ENCODE measurements around the gene UBXN11.
A peak's percentile ranks its signal among the peaks of the same experiment; 100 is the strongest.

The UBXN11 gene

GRCh38 chr1:26349877-26350244, 43.4 kb upstream of the UBXN11 start:
- Histone ChIP-seq H3K9me3 (ENCODE audit: control insufficient read depth, low read depth, low read length) (no peaks in the 10 kb centered on the region), H3K9ac (ENCODE audit: low read length) (no peak overlapping the region), H3K4me3 (ENCODE audit: low read length) (no peak overlapping the region), H3K27ac (ENCODE audit: low read length) (no peak overlapping the region), H3K36me3 (ENCODE audit: control insufficient read depth, low read depth, low read length) (no peaks in the 10 kb centered on the region), H3K27me3 (ENCODE audit: control insufficient read depth, insufficient read depth, low read length) (no peaks in the 10 kb centered on the region), H3K4me1 (ENCODE audit: control insufficient read depth, low read depth, low read length) (peaks cover 14% of the 10 kb centered on the region)

GRCh38 chr1:26349188-26349876, 42.9 kb upstream of the UBXN11 start:
- no peak overlapping the region for H3K27ac ChIP-seq (ENCODE audit: low read length)
- no peak overlapping the region for H3K4me3 ChIP-seq (ENCODE audit: low read length)
- peaks cover 14% of the 10 kb centered on the region for H3K4me1 ChIP-seq (ENCODE audit: control insufficient read depth, low read depth, low read length)
- H3K9me3 ChIP-seq (ENCODE audit: control insufficient read depth, low read depth, low read length) = no peaks in the 10 kb centered on the region
- no peak overlapping the region for H3K9ac ChIP-seq (ENCODE audit: low read length)
- no peaks in the 10 kb centered on the region for H3K36me3 ChIP-seq (ENCODE audit: control insufficient read depth, low read depth, low read length)
- no peaks in the 10 kb centered on the region for H3K27me3 ChIP-seq (ENCODE audit: control insufficient read depth, insufficient read depth, low read length)

GRCh38 chr1:26346274-26347033, 40.0 kb upstream of the UBXN11 start:
- Histone ChIP-seq H3K4me1 (ENCODE audit: control insufficient read depth, low read depth, low read length) (peaks cover 14% of the 10 kb centered on the region), H3K36me3 (ENCODE audit: control insufficient read depth, low read depth, low read length) (no peaks in the 10 kb centered on the region), H3K27me3 (ENCODE audit: control insufficient read depth, insufficient read depth, low read length) (no peaks in the 10 kb centered on the region), H3K9ac (ENCODE audit: low read length) (no peak overlapping the region), H3K9me3 (ENCODE audit: control insufficient read depth, low read depth, low read length) (no peaks in the 10 kb centered on the region), H3K27ac (ENCODE audit: low read length) (no peak overlapping the region), H3K4me3 (ENCODE audit: low read length) (no peak overlapping the region)

GRCh38 chr1:26345718-26346117, 39.3 kb upstream of the UBXN11 start:
- Histone ChIP-seq H3K27me3 (ENCODE audit: control insufficient read depth, insufficient read depth, low read length) (no peaks in the 10 kb centered on the region), H3K36me3 (ENCODE audit: control insufficient read depth, low read depth, low read length) (no peaks in the 10 kb centered on the region), H3K27ac (ENCODE audit: low read length) (no peak overlapping the region)

GRCh38 chr1:26344147-26344920, 37.9 kb upstream of the UBXN11 start:
- Histone ChIP-seq H3K4me1 (ENCODE audit: control insufficient read depth, low read depth, low read length) (no peaks in the 10 kb centered on the region), H3K36me3 (ENCODE audit: control insufficient read depth, low read depth, low read length) (no peaks in the 10 kb centered on the region), H3K27ac (ENCODE audit: low read length) (no peak overlapping the region), H3K9me3 (ENCODE audit: control insufficient read depth, low read depth, low read length) (no peaks in the 10 kb centered on the region), H3K4me3 (ENCODE audit: low read length) (no peak overlapping the region), H3K27me3 (ENCODE audit: control insufficient read depth, insufficient read depth, low read length) (no peaks in the 10 kb centered on the region), H3K9ac (ENCODE audit: low read length) (no peak overlapping the region)

More at GRCh38 chr1:26345718-26346117, 39.3 kb upstream of the UBXN11 start:
- no peaks in the 10 kb centered on the region for H3K9me3 ChIP-seq (ENCODE audit: control insufficient read depth, low read depth, low read length)
- H3K4me3 ChIP-seq (ENCODE audit: low read length) = no peak overlapping the region
- H3K9ac ChIP-seq (ENCODE audit: low read length) = no peak overlapping the region
- H3K4me1 ChIP-seq (ENCODE audit: control insufficient read depth, low read depth, low read length) = peaks cover 7% of the 10 kb centered on the region

GRCh38 chr1:26340047-26340481, 33.6 kb upstream of the UBXN11 start:
- peaks cover 8% of the 10 kb centered on the region for H3K27me3 ChIP-seq (ENCODE audit: control insufficient read depth, insufficient read depth, low read length)
- H3K9ac ChIP-seq (ENCODE audit: low read length) = no peak overlapping the region
- H3K27ac ChIP-seq (ENCODE audit: low read length) = no peak overlapping the region

GRCh38 chr1:26338670-26339069, 32.2 kb upstream of the UBXN11 start:
- Histone ChIP-seq H3K4me3 (ENCODE audit: low read length) (no peak overlapping the region), H3K9me3 (ENCODE audit: control insufficient read depth, low read depth, low read length) (no peaks in the 10 kb centered on the region), H3K27ac (ENCODE audit: low read length) (no peak overlapping the region), H3K27me3 (ENCODE audit: control insufficient read depth, insufficient read depth, low read length) (peaks cover 8% of the 10 kb centered on the region), H3K4me1 (ENCODE audit: control insufficient read depth, low read depth, low read length) (peaks cover 19% of the 10 kb centered on the region), H3K36me3 (ENCODE audit: control insufficient read depth, low read depth, low read length) (no peaks in the 10 kb centered on the region), H3K9ac (ENCODE audit: low read length) (no peak overlapping the region)

More at GRCh38 chr1:26340047-26340481, 33.6 kb upstream of the UBXN11 start:
- Histone ChIP-seq H3K9me3 (ENCODE audit: control insufficient read depth, low read depth, low read length) (no peaks in the 10 kb centered on the region), H3K4me1 (ENCODE audit: control insufficient read depth, low read depth, low read length) (peaks cover 15% of the 10 kb centered on the region), H3K4me3 (ENCODE audit: low read length) (no peak overlapping the region), H3K36me3 (ENCODE audit: control insufficient read depth, low read depth, low read length) (no peaks in the 10 kb centered on the region)

GRCh38 chr1:26337625-26338024, 31.2 kb upstream of the UBXN11 start:
- H3K27me3 ChIP-seq (ENCODE audit: control insufficient read depth, insufficient read depth, low read length) = peaks cover 8% of the 10 kb centered on the region
- peaks cover 19% of the 10 kb centered on the region for H3K4me1 ChIP-seq (ENCODE audit: control insufficient read depth, low read depth, low read length)
- H3K36me3 ChIP-seq (ENCODE audit: control insufficient read depth, low read depth, low read length) = no peaks in the 10 kb centered on the region
- no peak overlapping the region for H3K9ac ChIP-seq (ENCODE audit: low read length)
- no peak overlapping the region for H3K4me3 ChIP-seq (ENCODE audit: low read length)
- no peak overlapping the region for H3K27ac ChIP-seq (ENCODE audit: low read length)
- H3K9me3 ChIP-seq (ENCODE audit: control insufficient read depth, low read depth, low read length) = no peaks in the 10 kb centered on the region

- no peaks in the 10 kb centered on the region for H3K9me3 ChIP-seq (ENCODE audit: control insufficient read depth, low read depth, low read length)
- no peaks in the 10 kb centered on the region for H3K36me3 ChIP-seq (ENCODE audit: control insufficient read depth, low read depth, low read length)
- H3K9ac ChIP-seq (ENCODE audit: low read length) = peak overlapping the region; percentile 36
- peak overlapping the region; percentile 79 for H3K4me3 ChIP-seq (ENCODE audit: low read length)
- peaks cover 8% of the 10 kb centered on the region for H3K27me3 ChIP-seq (ENCODE audit: control insufficient read depth, insufficient read depth, low read length)
- no peak overlapping the region for H3K27ac ChIP-seq (ENCODE audit: low read length)
- H3K4me1 ChIP-seq (ENCODE audit: control insufficient read depth, low read depth, low read length) = peaks cover 19% of the 10 kb centered on the region
Measured at GRCh38 chr1:26337206-26337535, 30.7 kb upstream of the UBXN11 start.

GRCh38 chr1:26336477-26337205, 30.2 kb upstream of the UBXN11 start:
- Histone ChIP-seq H3K9ac (ENCODE audit: low read length) (peak overlapping the region; percentile 36), H3K27ac (ENCODE audit: low read length) (no peak overlapping the region), H3K4me1 (ENCODE audit: control insufficient read depth, low read depth, low read length) (peaks cover 19% of the 10 kb centered on the region), H3K9me3 (ENCODE audit: control insufficient read depth, low read depth, low read length) (no peaks in the 10 kb centered on the region), H3K36me3 (ENCODE audit: control insufficient read depth, low read depth, low read length) (no peaks in the 10 kb centered on the region), H3K4me3 (ENCODE audit: low read length) (peak overlapping the region; percentile 79), H3K27me3 (ENCODE audit: control insufficient read depth, insufficient read depth, low read length) (peaks cover 8% of the 10 kb centered on the region)
